ENCODE data around the gene ICE2.
A peak's percentile ranks its signal among the peaks of the same experiment; 100 is the strongest.
"Not testable (repeated sequence)": the region's sequence is repeated elsewhere in the genome, so short reads cannot be mapped to it uniquely, and the experiment has no call there.

ICE2 gene

DNA sequence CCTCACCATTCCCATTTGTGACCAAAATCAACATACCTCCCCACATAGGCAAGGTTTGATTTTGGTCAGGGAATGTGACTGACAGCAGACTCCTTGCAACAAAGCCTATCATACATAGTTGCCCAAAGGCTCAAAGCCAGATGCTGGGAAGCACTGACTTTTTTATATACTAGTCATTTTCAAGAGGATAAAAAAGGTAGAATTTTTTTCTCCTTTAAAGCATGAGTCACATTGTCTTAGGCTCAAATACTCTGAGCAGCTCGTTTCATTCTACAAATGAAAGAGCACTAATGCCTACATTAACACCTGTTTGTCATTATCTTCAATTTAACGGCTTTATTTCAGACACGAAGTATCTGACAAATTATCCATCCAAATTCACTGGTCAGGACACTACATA, 36.2 kb downstream of the ICE2 start:
- DNase-seq, result peak; percentile 41

- DNase-seq, result no peak
These were observed 36.8 kb downstream of the ICE2 start for GRCh38 chr15:60442031-60442650.

DNA sequence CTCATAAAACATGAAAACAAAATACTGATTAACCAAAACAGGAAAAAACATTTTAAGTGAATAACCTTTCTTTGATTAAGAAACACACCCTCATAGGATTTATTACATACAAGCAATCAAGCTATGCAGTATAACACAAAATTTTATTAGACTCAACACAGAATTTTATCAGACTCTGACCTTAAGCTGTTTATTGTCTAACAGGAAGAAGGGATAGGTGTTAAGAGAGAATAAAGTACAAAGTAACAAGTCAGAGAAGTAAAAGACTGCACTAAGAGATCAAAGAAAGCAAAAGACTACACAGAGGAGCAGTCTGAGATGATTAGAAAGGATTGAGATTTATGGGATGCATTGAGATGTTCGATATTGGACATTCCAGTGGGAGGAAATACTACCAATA, 37.6 kb downstream of the ICE2 start:
- DNase-seq, result no peak

DNA sequence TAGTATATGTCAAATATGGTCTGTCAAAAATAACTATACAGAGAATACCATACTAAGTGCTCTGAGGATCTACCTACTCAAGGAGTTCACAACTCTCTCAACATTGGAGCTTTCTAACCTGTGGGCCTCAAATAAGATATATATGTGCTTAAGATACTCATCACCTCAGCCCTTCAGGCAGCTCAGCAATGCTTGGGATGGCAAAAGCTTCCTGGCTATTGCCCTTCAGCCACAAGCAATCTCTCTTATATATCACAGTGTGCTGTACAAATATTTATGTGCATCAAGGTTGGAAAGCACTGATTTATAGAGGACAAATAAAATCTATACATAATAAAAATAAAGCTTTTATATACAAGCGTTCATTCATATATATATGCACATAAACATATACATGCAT, 40.3 kb downstream of the ICE2 start:
- DNase-seq, result no peak

DNA sequence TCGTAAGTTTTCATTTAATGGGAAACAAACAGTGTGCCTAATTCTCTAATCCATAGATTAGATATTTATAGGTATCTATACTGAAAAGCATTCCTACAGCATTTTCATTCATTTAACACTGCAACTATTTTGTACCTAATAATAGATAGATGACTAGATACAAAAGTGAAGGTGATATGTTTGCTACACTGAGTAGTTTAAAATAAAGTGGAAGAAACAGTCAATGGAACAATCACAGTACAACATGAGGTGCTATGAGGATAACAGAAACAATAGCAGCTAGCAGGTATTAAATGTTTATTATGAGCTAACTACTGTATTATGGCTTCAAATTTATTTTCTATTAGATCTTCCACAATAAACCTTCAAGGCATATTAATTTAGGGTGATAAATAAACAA, 50.0 kb downstream of the ICE2 start:
- no peak for DNase-seq

DNA sequence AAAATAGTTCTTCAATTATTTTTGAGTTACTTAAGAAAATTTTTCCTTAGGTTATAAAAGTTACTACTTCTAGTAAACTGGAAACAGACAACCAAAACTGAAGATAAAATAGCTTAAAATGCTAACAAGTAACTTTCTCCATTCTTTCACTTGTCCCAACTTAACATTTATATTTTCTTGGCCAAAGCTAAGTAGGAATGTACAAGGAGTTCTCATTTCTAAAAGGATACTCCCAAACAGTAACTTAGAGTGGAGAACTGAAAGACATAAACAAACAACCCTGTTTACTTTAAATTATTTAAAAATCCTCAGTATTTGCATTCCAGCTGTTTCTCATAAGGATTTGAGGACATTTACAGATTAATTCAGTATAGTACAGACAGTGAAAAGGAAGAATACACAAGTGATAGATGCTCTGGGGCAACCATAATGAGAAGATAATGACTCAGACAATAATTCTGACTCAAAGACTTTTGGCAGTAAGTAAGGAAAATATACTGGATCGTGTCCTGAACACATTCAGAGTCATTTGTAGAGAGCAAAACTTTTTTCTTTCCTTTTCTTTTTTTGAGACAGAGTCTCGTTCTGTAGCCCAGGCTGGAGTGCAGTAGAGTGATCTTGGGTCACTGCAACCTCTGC, 52.0 kb downstream of the ICE2 start:
- peak; percentile 72 for DNase-seq

GRCh38 chr15:60425461-60425860, 53.5 kb downstream of the ICE2 start:
- no peak for DNase-seq

DNA sequence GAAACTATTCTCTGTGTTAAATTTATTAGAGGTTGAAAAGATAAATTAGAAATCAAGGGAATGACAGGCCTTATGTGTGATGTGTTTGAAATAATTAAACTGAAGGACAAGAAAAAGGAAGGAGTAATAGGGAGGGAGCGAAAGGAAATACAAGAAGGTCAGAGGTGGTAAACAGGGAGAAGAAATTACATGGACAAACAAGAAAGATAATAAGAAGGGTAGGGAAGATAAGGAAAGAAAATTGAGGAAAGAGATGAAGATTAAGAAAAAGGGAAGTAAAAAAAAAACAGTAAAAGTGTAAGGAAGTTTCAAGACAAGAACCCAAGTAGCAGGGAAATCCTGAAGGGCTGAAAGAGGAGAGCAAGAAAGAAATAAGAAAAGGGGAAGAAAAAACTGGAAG, 54.9 kb downstream of the ICE2 start:
- no peak for DNase-seq

DNA sequence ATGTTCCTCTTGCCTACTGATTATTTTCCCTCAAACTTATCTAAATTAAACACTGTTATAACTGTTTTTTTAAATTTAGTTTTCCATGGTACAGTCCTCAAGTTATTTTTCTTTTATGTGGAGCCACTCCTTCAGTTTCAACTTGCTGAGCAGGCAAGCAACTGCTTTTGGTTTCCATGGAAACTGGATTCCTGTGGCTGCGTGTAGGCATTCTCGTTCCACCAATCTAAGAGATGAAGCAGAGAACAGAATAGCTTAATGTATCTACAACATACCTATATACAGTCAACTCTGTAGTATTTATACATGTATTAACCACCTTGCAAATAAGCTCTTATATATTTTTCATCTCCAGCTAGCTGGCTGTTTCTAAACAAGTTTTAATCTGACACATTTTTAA, 55.4 kb downstream of the ICE2 start:
- peak; percentile 87 for DNase-seq

DNA sequence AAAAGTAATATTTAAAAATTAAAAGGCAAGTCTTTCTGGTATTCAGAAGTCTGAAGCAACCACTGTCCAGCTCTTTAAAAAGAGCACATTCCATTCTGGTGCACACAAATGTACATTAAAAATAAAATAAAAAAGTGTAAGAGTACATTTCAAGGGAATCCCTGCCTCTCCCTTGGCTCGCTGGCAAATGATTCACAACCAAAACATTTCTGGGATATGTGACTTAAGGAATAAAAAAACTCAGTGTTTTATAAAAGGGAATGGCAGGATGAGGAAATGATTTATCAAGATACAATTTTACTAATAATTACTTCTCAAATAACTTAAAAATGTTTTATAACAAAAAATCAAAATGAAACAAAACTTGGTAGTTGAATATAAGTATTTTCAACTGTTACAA, 57.4 kb downstream of the ICE2 start:
- peak; percentile 90 for DNase-seq

GRCh38 chr15:60420203-60420716, 58.7 kb downstream of the ICE2 start:
- no peak for DNase-seq

GRCh38 chr15:60419753-60420152, 59.2 kb downstream of the ICE2 start:
- DNase-seq, result peak; percentile 37

- DNase-seq, result no peak
These were observed 60.8 kb downstream of the ICE2 start for GRCh38 chr15:60418096-60418495.

GRCh38 chr15:60417112-60417511, 61.8 kb downstream of the ICE2 start:
- no peak for DNase-seq

DNA sequence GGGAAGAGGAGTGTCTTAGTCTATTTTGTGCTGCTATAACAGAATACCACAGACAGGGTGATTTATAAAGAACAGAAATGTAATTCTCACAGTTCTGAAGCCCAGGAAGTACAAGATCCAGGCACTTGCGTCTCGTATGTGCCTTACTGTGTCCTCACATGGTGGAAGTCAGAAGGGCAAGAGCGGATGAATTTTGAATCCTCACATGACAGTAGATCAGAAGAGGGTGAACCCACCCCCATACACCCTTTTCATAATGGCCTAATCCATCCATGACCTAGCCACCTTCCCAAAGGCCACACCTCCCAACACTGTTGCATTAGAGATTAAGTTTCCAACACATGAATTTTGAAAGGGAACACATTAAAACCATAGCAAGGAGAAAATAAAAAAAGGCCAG, 62.5 kb downstream of the ICE2 start:
- no peak for DNase-seq

DNA sequence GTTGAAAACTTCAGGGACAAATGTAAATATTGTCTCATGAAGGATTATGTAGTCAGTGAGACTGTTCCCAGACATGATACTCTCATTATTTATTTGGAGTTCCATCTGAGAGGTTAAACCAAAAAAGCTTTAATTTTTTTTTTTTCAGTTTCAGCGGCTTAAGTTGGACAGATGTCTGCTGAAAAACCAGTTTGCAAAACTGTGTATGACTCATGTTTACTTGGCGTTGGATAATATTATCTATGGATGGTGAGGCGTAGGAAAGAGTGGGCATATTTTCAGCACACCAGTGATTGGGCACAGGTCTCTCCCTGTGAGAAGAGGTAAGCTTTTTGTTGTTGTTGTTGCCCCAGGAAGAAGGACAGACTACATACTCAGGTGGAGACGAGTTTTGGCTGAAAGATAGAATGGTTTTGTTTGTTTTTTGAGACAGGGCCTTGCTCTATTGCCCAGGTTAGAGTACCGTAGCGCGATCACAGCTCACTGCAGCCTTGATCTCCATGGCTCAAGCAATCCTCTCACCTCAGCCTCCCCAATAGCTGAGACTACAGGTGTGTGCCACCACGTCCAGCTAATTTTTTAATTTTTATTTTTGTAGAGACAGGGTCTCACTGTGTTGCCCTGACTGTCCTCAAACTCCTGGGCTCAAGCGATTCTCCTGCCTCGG, 64.8 kb downstream of the ICE2 start:
- DNase-seq, result peak; percentile 57

- DNase-seq, result peak; percentile 45
These were observed 65.6 kb downstream of the ICE2 start for GRCh38 chr15:60413231-60413824.

DNA sequence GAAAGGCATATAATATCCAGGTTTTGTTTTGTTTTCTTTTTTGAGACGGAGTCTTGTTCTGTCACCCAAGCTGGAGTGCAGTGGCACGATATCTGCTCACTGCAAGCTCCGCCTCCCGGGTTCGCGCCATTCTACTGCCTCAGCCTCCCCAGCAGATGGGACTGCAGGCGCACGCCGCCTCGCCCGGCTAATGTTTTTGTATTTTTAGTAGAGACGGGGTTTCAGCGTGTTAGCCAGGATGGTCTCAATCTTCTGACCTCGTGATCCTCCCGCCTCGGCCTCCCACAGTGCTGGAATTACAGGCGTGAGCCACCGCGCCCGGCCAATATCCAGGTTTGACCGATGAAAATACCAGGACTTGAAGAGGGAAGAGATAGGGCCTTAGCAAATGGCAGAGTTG, 66.1 kb downstream of the ICE2 start:
- not testable (repeated sequence) for DNase-seq

GRCh38 chr15:60411774-60412425, 67.0 kb downstream of the ICE2 start:
- no peak for DNase-seq

DNA sequence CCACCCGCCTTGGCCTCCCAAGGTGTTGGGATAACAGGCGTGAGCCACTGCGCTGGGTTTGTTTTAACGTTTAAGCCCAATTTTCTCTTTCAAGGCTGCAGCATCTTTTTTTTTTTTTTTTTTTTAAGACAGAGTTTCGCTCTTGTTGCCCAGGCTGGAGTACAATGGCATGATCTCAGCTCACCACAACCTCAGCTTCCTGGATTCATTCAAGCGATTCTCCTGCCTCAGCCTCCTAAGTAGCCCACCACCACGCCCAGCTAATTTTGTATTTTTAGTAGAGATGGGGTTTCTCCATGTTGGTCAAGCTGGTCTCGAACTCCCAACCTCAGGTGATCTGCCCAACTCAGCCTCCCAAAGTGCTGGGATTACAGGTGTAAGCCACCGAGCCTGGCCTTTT, 68.6 kb downstream of the ICE2 start:
- not testable (repeated sequence) for DNase-seq

DNA sequence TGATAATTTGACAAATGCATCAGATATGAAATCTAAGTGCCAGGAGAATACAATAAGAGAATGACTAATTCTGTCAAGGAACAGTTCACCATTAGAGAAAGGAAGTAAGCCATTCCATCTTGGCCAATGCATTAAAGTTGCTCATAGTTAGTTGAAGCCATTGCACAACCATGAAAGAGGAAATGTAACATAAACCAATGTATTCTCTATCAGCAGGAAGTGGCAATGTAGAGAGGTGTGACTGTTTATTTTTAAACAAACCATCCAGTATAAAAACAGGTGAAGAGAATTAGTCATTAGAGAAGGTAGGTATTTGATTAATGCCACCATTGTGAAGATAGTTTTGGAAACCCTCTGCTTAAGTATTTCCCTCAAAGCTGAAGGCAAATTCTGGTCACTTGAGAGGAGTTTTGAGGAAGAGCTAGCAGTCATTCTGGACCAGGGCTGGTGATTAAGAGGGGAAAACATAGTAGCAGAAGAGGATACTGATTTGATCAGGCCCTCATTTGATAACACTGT, 70.4 kb downstream of the ICE2 start:
- DNase-seq, result peak; percentile 86

- DNase-seq, result peak; percentile 90
These were observed 71.5 kb downstream of the ICE2 start for GRCh38 chr15:60407415-60407805.

Data from EL (cell line).